ENCODE measurements around the gene PSPC1. TPM values are rescaled to one million over a fixed set of nuclear protein-coding genes. Genes with fewer than 3 reads are reported as not detected.
"Not testable (repeated sequence)": the region's sequence is repeated elsewhere in the genome, so short reads cannot be mapped to it uniquely, and the experiment has no call there.

The PSPC1 gene
- total RNA-seq, 1 donor from 2014 or later, result 41.5 TPM

DNA sequence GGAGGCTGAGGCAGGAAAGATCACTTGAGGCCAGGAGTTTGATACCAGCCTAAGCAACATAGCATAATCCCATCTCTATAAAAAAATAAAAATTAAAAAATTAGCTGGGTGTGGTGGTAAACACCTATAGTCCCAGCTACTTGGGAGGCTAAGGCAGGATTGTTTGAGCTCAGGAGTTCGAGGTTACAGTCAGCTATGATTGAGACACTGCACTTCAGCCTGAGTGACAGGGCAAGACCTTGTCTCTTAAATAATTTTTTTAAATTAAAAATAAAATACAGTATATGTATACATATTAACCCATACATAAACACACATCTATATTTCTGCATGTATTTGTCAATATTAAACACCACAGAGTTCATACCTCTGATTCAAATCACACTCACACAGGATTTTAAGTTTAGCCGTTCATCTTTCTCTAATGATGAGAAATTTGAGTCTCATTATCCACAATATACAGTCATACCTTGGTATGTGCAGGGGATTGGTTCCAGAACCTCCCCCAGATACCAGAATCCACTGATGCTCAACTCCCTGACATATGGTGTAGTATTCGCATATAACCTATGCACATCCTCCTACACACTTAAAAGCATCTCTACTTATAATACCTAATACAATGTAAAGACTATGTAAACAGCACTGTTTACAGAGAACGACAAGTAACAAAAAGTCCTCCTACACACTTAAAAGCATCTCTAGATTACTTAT lies 44.7 kb downstream of the PSPC1 start:
- DNase-seq (no peak), ATAC-seq (no peak)
- Histone ChIP-seq H3K27me3 (no peaks in the 10 kb centered on the region), H3K4me3 (no peak overlapping the region), H3K27ac (no peak overlapping the region), H3K9me3 (no peaks in the 10 kb centered on the region), H3K4me1 (no peaks in the 10 kb centered on the region), H3K36me3 (peaks cover 64% of the 10 kb centered on the region)
- intact Hi-C loops (cut with DNase I), result no loop called here
- TF ChIP-seq CTCF (IDR thresholded peaks at IDR 0.05), result no peak

GRCh38 chr13:19726611-19727010 lies 56.1 kb downstream of the PSPC1 start:
- Histone ChIP-seq H3K4me3 (no peak overlapping the region), H3K36me3 (peaks cover 39% of the 10 kb centered on the region), H3K27me3 (no peaks in the 10 kb centered on the region), H3K27ac (no peak overlapping the region), H3K9me3 (no peaks in the 10 kb centered on the region), H3K4me1 (no peaks in the 10 kb centered on the region)
- no peak for TF ChIP-seq CTCF (IDR thresholded peaks at IDR 0.05)
- ATAC-seq (no peak), DNase-seq (no peak)
- intact Hi-C loops (cut with DNase I), result no loop called here

DNA sequence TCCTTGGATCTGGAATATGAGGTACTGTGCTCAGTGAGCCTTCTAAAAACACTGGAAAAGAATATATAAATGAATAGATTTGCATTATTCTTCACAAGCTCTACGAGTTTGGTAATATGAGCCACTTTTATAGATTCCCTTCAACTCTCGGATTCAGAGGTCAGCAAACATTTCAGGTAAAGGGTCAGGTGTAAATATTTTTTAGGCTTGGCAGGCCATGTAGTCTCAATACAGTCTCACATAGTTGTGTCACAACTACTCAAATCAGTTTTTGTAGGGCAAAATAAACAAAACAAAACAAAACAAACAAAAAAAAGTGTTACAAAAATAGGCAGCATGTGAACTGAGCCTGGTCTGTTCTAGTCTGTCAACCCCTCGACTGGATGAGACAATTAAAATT lies 57.4 kb downstream of the PSPC1 start:
- no peaks in the 10 kb centered on the region for H3K4me1 ChIP-seq
- H3K27ac ChIP-seq, result no peak overlapping the region
- peaks cover 44% of the 10 kb centered on the region for H3K36me3 ChIP-seq
- H3K27me3 ChIP-seq, result no peaks in the 10 kb centered on the region
- TF ChIP-seq CTCF (IDR thresholded peaks at IDR 0.05), result no peak
- no peaks in the 10 kb centered on the region for H3K9me3 ChIP-seq
- no peak overlapping the region for H3K4me3 ChIP-seq
- intact Hi-C loops (cut with DNase I), result no loop called here
- ATAC-seq (no peak), DNase-seq (no peak)

- H3K27ac ChIP-seq, result no peak overlapping the region
- no peaks in the 10 kb centered on the region for H3K4me1 ChIP-seq
- H3K36me3 ChIP-seq, result peaks cover 12% of the 10 kb centered on the region
- H3K9me3 ChIP-seq, result no peaks in the 10 kb centered on the region
- intact Hi-C loops (cut with DNase I), result no loop called here
- DNase-seq (no peak), ATAC-seq (no peak)
- no peaks in the 10 kb centered on the region for H3K27me3 ChIP-seq
- no peak for TF ChIP-seq CTCF (IDR thresholded peaks at IDR 0.05)
- H3K4me3 ChIP-seq, result no peak overlapping the region
Measured at GRCh38 chr13:19720039-19720438, 62.7 kb downstream of the PSPC1 start.

- no peak for DNase-seq
- no peak for TF ChIP-seq CTCF (IDR thresholded peaks at IDR 0.05)
Measured at GRCh38 chr13:19713186-19713965, 69.4 kb downstream of the PSPC1 start.

DNA sequence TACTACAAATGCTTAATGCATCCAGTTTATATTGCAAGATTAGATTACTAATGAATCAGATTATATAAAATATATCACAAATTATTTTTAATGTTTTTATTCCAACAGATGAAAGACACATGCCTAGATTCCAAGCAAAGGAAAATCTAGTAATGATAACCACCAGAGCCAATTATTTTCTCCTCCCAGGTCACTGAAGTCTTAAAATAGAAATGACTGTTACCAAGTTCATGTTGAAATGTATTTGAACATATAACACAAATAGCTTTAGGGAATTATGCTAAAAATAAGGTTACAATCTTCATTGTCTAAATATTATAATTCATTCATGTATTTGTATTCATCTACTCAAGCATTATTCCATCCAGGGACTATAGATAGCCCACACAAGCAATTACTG lies 73.0 kb downstream of the PSPC1 start:
- DNase-seq; ATAC-seq; H3K27ac ChIP-seq; intact Hi-C loops (cut with DNase I); H3K36me3 ChIP-seq; H3K4me1 ChIP-seq; H3K9me3 ChIP-seq; H3K27me3 ChIP-seq; H3K4me3 ChIP-seq: not testable (repeated sequence)

More at GRCh38 chr13:19713186-19713965, 69.4 kb downstream of the PSPC1 start:
- Histone ChIP-seq H3K27ac (no peak overlapping the region), H3K4me1 (no peaks in the 10 kb centered on the region), H3K4me3 (no peak overlapping the region), H3K36me3 (no peaks in the 10 kb centered on the region), H3K9me3 (no peaks in the 10 kb centered on the region), H3K27me3 (no peaks in the 10 kb centered on the region)
- no peak for ATAC-seq
- intact Hi-C loops (cut with DNase I), result no loop called here

DNA sequence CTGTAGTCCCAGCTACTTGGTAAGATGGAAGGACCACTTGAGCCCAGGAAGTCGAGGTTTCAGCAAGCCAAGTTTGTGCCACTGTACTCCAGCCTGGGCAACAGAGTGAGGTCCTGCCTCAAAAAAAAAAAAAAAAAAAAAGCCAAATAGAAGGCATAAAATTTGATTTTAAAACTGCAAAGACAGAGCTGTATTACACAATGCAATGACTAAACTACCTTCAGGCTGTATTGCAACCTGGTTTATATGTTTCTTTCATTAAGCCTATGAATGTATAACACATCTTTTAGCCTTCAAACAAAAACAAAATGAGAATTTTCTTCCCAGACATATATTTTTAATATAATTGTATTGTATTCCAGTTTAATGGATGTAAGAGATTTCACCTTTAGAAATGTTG lies 73.7 kb downstream of the PSPC1 start:
- H3K4me3 ChIP-seq; intact Hi-C loops (cut with DNase I); DNase-seq; H3K27me3 ChIP-seq; ATAC-seq; H3K4me1 ChIP-seq; H3K36me3 ChIP-seq; H3K27ac ChIP-seq; H3K9me3 ChIP-seq: not testable (repeated sequence)

- H3K9me3 ChIP-seq; DNase-seq; H3K27ac ChIP-seq; H3K4me3 ChIP-seq; ATAC-seq; H3K4me1 ChIP-seq; intact Hi-C loops (cut with DNase I); H3K27me3 ChIP-seq; H3K36me3 ChIP-seq: not testable (repeated sequence)
Measured at GRCh38 chr13:19704256-19704655, 78.5 kb downstream of the PSPC1 start.

DNA sequence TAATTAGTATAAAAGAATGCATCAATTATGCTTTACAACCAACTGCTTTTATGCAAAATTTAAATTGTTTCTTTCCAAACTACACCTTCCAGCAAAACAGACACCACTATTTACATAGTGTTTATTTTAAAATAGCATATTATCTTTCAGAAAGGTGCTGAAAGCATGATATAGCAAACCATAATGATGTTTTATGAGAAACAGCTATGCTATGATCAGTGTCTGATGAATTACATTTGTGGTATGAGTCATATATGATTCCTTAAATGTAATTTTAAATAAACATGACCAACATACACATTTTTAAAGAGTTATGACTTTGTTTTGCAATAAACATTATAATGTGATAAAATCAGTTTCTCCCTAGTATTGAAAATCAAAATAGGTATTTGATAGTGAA lies 81.1 kb downstream of the PSPC1 start:
- H3K9me3 ChIP-seq; DNase-seq; H3K4me1 ChIP-seq; ATAC-seq; H3K27me3 ChIP-seq; intact Hi-C loops (cut with DNase I); H3K4me3 ChIP-seq; H3K36me3 ChIP-seq; H3K27ac ChIP-seq: not testable (repeated sequence)
